Thoracic aorta (tissue), 2 donors: ENCODE results near the gene PTPRN2. TPM values are rescaled to one million over a fixed set of nuclear protein-coding genes. Genes with fewer than 3 reads are reported as not detected.
"Not testable (repeated sequence)": the region's sequence is repeated elsewhere in the genome, so short reads cannot be mapped to it uniquely, and the experiment has no call there.

Experiments
- ATAC-seq: fragments of 150-250 bp; one replicate; pipeline ENCODE4 v1.8.0; 2017; ENCODE audit warnings: low read depth; ENCODE audit not compliant: insufficient number of reproducible peaks, low FRiP score
- DNase-seq: peaks from one replicate; pipeline ENCODE4 v3.0.0-alpha.2; 2020; ENCODE audit warnings: low spot score
- H3K27ac ChIP-seq, 2 donors: fragments of 200-600 bp; sonication (generic); 1 replicate in 1 of 2; 2 replicates in 1 of 2; pipeline ENCODE4 v1.5.1; 2016; ENCODE audit warnings: mild to moderate bottlenecking in 2 of 2, moderate library complexity in 2 of 2
- H3K27me3 ChIP-seq: fragments of 200-600 bp; sonication (generic); replicated peaks from 2 replicates; pipeline ENCODE4 v1.6.0; 2016; ENCODE audit warnings: mild to moderate bottlenecking; ENCODE audit not compliant: insufficient read depth
- H3K36me3 ChIP-seq: fragments of 200-600 bp; sonication (generic); one replicate; pipeline ENCODE4 v1.5.1; 2016
- H3K4me1 ChIP-seq, 2 donors: fragments of 200-600 bp; sonication (generic); 1 replicate in 1 of 2; 2 replicates in 1 of 2; pipeline versions ENCODE4 v1.5.1 to v1.6.0; 2016; ENCODE audit warnings: low read depth in 2 of 2, mild to moderate bottlenecking in 1 of 2; ENCODE audit not compliant: control insufficient read depth in 1 of 2
- H3K4me3 ChIP-seq: fragments of 200-600 bp; sonication (generic); 2 replicates; pipeline ENCODE4 v1.5.1; 2016; ENCODE audit warnings: mild to moderate bottlenecking
- H3K9me3 ChIP-seq: fragments of 200-600 bp; sonication (generic); 2 replicates; pipeline ENCODE4 v1.5.1; 2016
- total RNA-seq, 2 donors: library from RNA; depleted of rRNA; stranded (reverse); fragments of >200 nt; gene quantifications; one replicate each; pipeline versions ENCODE4 v1.1.0 to v1.2.3, GENCODE V29; 2016
- TF ChIP-seq, protein P1 (sequence below): fragments of 200-600 bp; sonication (generic); IDR thresholded peaks from one replicate; pipeline ENCODE4 v1.5.1; 2019; ENCODE audit warnings: antibody characterized with exemption

The PTPRN2 gene
- total RNA-seq, 2 donors from 2014 or later = 2.2 to 3.1 TPM

DNA sequence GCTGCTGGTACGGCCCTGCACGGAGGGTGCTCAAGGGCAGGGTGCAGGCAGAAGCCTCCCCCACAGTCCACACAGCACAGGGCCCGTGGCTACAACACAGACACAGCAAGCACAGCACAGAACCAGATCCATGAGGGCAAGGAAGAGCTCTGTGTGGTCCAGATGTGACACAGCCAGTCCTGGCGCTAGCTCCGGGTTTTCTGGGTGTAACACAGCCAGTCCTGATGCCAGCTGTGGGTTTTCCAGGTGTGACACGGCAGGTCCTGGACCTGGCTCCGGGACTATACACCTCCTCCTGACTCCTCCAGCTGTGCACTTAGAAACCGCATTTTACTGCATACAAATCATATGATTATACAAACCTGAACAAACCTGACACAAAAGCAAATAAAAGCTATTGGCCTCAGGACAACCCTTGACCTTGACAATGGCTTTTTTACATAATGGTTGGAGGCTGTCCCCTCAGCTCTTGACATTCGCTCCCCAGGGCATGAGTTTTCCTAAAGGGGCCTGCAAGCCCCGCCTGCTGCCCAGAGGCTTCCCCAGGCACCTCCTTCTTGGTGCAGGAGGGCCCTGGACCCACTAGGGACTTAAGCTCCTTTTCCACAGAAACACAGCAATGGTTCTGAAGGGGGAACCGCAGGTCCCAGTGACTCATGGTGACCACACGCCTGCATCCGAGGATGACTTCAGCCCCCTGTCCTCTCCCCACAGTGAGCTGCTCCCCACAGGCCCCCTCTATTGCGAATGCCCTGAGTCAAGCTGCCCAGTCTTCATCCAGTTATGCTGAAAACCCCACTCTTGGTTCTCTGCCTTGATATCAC is 209.6 kb downstream of the PTPRN2 start:
- no peaks in the 10 kb centered on the region for H3K4me1 ChIP-seq
- ATAC-seq (no peak), DNase-seq (no peak)
- TF ChIP-seq, protein P1, sequence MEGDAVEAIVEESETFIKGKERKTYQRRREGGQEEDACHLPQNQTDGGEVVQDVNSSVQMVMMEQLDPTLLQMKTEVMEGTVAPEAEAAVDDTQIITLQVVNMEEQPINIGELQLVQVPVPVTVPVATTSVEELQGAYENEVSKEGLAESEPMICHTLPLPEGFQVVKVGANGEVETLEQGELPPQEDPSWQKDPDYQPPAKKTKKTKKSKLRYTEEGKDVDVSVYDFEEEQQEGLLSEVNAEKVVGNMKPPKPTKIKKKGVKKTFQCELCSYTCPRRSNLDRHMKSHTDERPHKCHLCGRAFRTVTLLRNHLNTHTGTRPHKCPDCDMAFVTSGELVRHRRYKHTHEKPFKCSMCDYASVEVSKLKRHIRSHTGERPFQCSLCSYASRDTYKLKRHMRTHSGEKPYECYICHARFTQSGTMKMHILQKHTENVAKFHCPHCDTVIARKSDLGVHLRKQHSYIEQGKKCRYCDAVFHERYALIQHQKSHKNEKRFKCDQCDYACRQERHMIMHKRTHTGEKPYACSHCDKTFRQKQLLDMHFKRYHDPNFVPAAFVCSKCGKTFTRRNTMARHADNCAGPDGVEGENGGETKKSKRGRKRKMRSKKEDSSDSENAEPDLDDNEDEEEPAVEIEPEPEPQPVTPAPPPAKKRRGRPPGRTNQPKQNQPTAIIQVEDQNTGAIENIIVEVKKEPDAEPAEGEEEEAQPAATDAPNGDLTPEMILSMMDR = no peak
- H3K27ac ChIP-seq = no peak overlapping the region
- H3K36me3 ChIP-seq = no peaks in the 10 kb centered on the region
- H3K27me3 ChIP-seq = no peaks in the 10 kb centered on the region
- H3K9me3 ChIP-seq = no peaks in the 10 kb centered on the region
- H3K4me3 ChIP-seq = no peak overlapping the region

DNA sequence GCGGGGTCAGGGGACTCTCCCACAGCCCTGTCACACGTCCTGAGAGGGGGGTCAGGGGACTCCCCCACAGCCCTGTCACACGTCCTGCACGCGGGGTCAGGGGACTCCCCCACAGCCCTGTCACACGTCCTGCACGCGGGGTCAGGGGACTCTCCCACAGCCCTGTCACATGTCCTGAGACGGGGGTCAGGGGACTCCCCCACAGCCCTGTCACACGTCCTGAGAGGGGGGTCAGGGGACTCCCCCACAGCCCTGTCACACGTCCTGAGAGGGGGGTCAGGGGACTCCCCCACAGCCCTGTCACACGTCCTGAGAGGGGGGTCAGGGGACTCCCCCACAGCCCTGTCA is 210.8 kb downstream of the PTPRN2 start:
- H3K36me3 ChIP-seq, H3K9me3 ChIP-seq, H3K4me1 ChIP-seq, H3K27ac ChIP-seq, DNase-seq, H3K4me3 ChIP-seq, H3K27me3 ChIP-seq, ATAC-seq: not testable (repeated sequence)

DNA sequence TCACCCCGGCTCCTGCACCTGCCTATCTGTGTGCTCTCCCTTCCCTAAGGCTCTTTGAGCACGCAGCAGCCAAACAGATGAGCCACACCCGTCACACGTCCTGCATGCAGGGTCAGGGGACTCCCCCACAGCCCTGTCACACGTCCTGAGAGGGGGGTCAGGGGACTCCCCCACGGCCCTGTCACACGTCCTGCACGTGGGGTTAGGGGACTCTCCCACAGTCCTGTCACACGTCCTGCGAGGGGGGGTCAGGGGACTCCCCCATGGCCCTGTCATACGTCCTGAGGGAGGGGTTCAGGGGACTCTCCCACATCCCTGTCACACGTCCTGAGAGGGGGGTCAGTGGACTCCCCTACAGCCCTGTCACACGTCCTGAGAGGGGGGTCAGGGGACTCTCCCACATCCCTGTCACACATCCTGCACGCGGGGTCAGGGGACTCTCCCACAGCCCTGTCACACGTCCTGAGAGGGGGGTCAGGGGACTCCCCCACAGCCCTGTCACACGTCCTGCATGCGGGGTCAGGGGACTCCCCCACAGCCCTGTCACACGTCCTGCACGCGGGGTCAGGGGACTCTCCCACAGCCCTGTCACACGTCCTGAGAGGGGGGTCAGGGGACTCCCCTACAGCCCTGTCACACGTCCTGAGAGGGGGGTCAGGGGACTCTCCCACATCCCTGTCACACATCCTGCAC is 211.3 kb downstream of the PTPRN2 start:
- not testable (repeated sequence) for H3K9me3 ChIP-seq, H3K36me3 ChIP-seq, H3K27ac ChIP-seq, H3K4me1 ChIP-seq, H3K27me3 ChIP-seq, ATAC-seq, H3K4me3 ChIP-seq, DNase-seq

DNA sequence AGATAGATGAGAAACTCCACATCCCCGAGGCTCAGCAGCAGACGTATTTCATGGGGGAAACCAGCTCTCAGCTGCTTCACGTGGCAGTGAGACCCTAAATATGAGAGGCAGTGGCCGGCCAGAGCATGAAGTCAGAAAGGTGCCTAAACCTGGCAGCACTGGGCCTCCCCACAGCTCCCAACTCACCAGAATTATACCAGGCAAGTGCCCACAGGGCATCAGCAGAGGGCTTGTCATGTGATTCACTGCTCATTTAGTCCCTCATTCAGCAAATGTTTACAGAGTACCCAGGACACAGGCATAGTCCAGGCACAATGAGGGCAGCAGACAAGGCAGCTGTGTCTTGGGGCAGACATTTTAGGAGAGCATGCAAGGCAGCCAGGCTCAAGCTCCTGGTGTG is 212.6 kb downstream of the PTPRN2 start:
- no peak for DNase-seq
- Histone ChIP-seq H3K4me3 (no peak overlapping the region), H3K9me3 (no peaks in the 10 kb centered on the region), H3K4me1 (no peaks in the 10 kb centered on the region), H3K36me3 (no peaks in the 10 kb centered on the region), H3K27me3 (no peaks in the 10 kb centered on the region), H3K27ac (no peak overlapping the region)
- no peak for ATAC-seq
- TF ChIP-seq, protein P1 = no peak

DNA sequence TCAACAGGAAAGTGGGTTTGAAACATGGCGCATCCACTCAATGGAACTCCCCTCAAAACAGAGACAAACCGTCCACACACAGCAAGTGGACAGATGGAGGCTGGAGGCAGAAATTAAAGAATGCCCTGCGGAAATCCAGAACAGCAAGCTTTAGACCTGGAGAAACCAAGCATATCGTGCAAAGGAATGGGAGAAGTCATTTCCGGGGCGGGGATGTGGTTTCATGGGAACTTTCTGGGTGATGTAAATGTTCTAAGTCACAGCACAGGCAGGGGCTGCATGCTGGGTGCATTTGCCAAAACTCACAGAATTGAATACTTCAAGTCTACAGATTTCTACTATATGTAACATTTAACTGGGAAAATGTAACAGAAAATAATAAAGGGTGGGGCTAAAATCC is 213.0 kb downstream of the PTPRN2 start:
- no peak for DNase-seq
- Histone ChIP-seq H3K9me3 (no peaks in the 10 kb centered on the region), H3K4me3 (no peak overlapping the region), H3K27ac (no peak overlapping the region), H3K4me1 (no peaks in the 10 kb centered on the region), H3K27me3 (no peaks in the 10 kb centered on the region), H3K36me3 (no peaks in the 10 kb centered on the region)
- TF ChIP-seq, protein P1 = no peak
- ATAC-seq = no peak

DNA sequence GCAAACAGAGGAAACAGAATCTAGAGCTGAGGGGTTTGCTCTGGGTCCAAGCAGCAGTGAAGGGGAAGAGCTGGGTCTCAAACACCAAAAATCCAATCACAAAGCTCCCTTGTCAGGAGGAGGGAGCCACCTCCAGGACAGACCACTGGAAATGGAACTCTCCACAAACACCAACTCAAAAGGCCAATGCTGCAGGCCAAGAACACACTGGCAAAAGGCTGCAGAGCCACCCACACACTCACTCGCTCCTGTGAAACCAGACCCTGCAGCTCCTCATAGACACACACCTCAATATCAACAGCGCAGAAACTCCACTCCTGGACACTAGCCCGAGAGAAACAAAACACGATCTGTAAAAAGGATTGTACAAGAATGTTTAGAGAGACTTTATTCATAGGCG is 213.5 kb downstream of the PTPRN2 start:
- no peaks in the 10 kb centered on the region for H3K4me1 ChIP-seq
- no peak overlapping the region for H3K27ac ChIP-seq
- H3K9me3 ChIP-seq = no peaks in the 10 kb centered on the region
- no peak for DNase-seq
- no peaks in the 10 kb centered on the region for H3K36me3 ChIP-seq
- no peak for ATAC-seq
- no peaks in the 10 kb centered on the region for H3K27me3 ChIP-seq
- TF ChIP-seq, protein P1 = no peak
- no peak overlapping the region for H3K4me3 ChIP-seq
